ENCODE measurements around the gene SERPINB10.
A peak's percentile ranks its signal among the peaks of the same experiment; 100 is the strongest.

The SERPINB10 gene

DNA sequence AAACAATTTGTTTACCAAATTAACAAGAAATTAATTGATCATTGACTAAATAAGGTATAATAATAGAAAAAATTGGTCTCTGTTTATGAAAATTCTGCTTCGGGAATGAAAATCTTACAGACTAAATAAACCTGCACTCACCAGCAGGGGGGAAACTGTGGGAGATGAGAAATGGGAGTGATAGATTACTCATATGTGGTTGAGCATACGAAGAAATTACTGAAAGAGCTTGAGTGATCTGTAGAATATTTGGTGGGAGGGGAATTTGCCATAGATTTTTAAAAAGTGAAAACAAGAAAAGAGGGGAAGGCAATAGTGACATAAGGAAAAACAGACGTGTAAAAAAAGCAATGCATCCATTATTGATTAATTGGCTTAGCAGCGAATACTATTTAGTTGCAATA, 43.5 kb downstream of the SERPINB10 start:
- DNase-seq, result no peak

DNA sequence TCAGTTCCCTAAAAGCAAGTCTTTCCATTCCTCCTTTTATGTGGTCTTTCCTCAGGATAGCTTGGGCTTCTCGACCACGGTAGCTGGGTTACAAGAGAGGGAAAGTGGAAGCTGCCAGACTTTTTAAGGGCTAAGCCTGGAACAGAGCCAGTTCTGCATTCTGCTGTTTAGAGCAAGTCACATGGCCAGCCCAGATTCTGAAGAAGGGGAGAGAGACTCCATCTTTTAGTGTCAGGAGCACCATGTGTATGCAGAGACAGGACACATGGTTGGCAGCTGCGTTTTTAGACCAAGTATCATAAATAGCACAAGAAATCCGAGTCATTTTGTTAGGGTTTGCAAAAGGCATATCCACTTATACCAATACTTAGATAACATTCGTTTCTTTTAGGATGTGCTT, 46.1 kb downstream of the SERPINB10 start:
- DNase-seq, result no peak

DNA sequence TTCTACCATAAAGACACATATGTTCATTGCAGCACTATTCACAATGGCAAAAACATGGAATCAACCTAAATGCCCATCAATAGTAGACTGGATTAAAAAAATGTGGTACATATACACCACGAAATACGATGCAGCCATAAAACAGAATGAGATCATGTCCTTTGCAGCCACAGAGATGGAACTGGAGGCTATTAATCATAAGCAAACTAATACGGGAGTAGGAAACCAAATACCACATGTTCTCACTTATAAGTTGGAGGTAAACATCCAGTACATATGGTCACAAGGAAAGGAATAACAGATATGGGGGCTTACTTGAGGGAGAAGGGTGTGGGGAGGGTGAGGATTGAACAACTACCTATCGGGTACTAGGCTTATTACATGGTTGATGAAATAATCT, 49.0 kb downstream of the SERPINB10 start:
- DNase-seq, result no peak

GRCh38 chr18:63960891-63961290, 53.1 kb downstream of the SERPINB10 start:
- DNase-seq, result no peak

DNA sequence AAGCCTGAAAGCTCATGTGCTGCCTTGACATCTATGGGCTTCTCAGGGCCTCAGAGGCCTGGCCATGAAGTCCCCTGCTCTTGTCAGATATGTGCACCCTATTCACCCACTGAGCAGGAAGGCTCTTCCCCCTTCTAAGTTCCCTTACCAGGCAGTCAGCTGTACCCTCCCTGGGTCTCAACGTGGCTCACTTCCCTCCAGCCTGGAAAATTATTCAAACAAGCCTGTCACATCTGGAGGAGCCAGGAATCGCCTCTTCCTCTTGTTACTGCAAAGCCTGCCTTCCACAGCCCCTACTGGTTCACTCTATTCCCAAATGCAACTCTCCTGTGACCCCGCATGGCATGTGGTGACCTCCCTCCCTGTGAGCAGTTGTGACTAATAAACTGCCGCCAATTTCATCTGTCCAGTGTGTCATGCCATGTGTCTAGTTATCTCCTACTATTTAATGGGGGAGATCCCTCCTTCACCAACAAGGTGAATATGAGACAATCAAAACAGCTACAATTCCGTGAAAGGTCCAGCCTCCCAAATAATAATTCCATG, 53.8 kb downstream of the SERPINB10 start:
- no peak for DNase-seq

- DNase-seq, result no peak
These were observed 54.4 kb downstream of the SERPINB10 start for GRCh38 chr18:63962137-63962536.

- no peak for DNase-seq
These were observed 56.0 kb downstream of the SERPINB10 start for GRCh38 chr18:63963615-63964256.

- DNase-seq, result no peak
These were observed 57.1 kb downstream of the SERPINB10 start for GRCh38 chr18:63964908-63965307.

GRCh38 chr18:63965716-63966330, 58.1 kb downstream of the SERPINB10 start:
- no peak for DNase-seq

DNA sequence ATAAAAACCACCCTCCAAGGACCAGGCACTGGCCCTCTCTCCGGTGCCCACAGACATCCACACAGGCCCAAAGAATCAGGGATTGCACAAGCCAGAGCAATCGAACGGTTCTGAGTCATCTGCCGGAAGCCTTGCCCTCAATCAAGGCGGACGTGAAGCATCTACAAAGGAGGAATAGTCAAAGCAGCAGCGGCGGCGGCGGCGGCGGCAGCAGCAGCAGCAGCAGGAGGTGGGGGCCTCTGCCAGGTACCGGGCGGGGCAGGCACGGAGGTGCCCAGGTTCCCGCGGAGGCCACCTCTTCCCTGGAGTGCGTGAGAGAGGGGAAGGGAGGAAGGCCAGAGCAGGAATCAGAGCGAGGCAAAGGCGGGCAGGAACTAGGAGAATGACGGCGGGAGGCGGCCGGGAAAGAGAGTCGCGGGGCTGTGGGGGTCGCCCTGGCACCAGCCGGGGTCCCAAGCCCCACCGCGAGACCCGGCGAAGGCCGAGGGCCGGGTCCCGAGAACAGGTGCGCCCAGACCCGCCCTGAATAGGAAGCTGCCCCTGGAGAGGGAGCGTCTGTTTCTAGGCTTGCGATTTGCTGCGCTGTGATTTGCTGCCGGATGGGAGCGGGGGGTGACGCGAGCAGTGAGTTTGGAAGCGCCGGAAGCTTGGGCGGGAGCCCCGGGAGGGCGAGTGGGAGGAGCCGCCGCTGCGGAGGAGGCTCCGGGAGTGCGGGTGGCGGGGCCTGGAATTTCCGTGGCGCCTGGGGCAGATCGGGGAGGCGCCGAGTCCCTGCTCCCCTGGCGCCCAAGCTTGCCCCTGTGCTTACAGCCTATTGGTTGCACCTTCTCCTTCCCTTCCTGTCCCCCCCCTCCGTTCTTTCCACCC, 62.4 kb downstream of the SERPINB10 start, which contains the start of gene SERPINB8:
Gene SERPINB8 (plus strand): TSS at position 140 of the 867 bp plus-strand sequence. CDS start 8,228 bp downstream, outside the sequence.
- DNase-seq, result peak; percentile 95

GRCh38 chr18:63970809-63971205, 63.0 kb downstream of the SERPINB10 start:
- DNase-seq, result peak; percentile 55

- no peak for DNase-seq
These were observed 63.7 kb downstream of the SERPINB10 start for GRCh38 chr18:63971320-63972001.

DNA sequence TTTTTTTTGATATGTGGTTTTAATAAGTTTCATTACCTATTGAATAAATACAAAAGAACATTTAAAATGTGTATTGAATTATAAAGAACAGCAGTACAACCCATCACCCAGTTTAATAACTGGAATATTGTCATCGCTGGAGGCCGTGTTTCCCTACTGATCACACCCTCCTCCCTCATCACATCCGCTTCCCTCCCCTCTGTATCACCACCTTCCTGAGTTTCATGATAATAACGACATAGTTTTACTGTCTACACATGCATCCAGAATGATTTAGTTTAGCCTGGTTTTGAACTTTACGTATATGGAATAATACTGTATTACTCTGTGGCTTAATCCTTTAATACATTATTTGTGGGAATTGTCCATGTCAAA, 64.2 kb downstream of the SERPINB10 start:
- DNase-seq, result no peak

- no peak for DNase-seq
These were observed 67.2 kb downstream of the SERPINB10 start for GRCh38 chr18:63974991-63975390.

GRCh38 chr18:63975628-63976027, 67.9 kb downstream of the SERPINB10 start:
- no peak for DNase-seq

GRCh38 chr18:63977040-63977439, 69.3 kb downstream of the SERPINB10 start:
- no peak for DNase-seq

- DNase-seq, result peak; percentile 24
These were observed 71.7 kb downstream of the SERPINB10 start for GRCh38 chr18:63979409-63979920.

DNA sequence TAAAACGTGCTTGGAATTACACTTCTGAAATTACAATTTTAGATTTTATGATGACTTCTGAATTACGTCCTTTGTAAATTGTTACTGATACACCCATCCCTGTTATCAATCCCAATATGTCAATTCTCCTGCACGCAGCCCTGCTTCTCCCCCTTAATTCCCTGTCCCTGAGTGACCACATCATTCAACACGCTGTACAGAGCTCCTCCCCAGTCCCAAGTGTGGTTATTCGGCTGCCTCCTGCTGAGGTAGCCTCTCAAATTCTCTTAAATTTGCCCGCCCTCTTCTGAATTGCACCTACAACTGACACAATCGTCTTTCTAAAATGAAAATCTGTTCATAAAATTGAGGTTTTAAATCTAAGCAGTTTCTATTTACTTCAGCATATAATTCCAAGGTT, 72.3 kb downstream of the SERPINB10 start:
- DNase-seq, result no peak

DNA sequence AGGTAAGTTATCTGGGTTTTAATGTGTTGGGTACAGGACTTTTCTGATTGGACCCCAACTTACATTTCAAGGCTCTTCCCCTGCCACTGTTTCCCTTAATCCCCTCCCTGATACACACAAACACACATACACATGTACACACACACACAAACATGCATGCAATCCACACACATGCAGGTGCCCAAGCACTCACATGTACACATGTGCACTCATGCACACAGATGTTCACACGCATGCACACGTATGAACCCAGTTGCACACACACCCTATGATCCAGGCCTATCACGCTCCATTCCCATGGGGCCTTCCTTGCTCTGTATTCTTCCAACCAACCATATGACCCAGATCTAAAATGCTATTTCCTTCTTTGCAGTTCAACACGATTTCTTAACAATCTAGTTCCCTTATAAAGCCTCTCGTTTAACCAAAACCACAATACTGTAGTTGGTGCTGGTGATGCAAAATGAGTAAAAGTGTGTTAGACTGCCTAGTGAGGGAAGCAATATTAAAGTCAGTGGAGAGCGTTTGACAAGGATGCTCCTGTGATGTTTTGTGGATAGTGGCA, 73.2 kb downstream of the SERPINB10 start:
- DNase-seq, result no peak

DNA sequence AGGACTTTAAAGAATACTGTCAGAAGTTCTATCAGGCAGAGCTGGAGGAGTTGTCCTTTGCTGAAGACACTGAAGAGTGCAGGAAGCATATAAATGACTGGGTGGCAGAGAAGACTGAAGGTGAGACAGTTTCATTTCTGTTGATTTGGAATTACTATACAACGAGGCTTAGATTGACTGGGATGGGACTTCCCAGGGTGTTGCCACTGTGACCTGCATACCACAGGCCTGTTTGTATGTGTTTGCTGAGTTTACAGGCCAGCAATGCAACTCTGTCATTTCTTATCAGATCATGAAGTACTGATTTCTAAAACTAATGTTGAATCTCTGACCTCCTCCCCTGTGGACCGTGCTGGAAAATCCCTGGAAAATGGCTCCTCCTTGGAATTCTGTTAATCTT, 74.0 kb downstream of the SERPINB10 start:
- no peak for DNase-seq

DNA sequence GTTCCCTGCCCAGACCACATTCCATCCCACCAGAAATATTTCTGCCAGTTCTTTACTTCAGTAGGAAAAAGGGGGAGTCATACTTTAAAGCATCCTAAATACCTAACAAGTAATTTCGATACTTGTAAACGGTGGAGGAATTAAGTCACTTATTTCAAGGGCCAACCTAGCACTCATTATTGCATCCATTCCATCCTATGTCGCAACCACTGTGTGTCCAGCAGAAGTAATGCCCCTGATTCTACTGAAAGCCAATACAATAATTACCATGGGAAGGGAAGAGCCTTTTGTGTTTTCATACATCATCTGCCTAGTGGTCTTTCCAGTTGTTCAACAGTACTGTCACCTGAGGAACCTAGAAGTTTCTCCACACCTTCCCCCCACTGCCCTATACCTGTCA, 74.6 kb downstream of the SERPINB10 start:
- DNase-seq, result no peak

Data from NCI-H774 (cell line).